HepG2 (cell line): ENCODE measurements around the gene LMBRD2. TPM values are rescaled to one million over a fixed set of nuclear protein-coding genes. Genes with fewer than 3 reads are reported as not detected.

Experiments used
- AGO1 ChIP-seq: fragments of 200-400 bp; formaldehyde crosslinking; IDR thresholded peaks from 2 replicates; pipeline ENCODE4 v1.6.1; 2017; ENCODE audit warnings: mild to moderate bottlenecking, low read depth, low read length, moderate library complexity; ENCODE audit not compliant: poor library complexity, severe bottlenecking
- AKAP8 ChIP-seq: sonication (generic); formaldehyde crosslinking; IDR thresholded peaks from 2 replicates; pipeline ENCODE4 v1.5.1; 2020; ENCODE audit warnings: mild to moderate bottlenecking, missing genetic modification reagents
- CREB1 ChIP-seq, 2 experiments: fragments of 450-650 bp in 1 of 2; IDR thresholded peaks; 2 replicates each; pipeline ENCODE4 v1.6.1; 2016 to 2017; ENCODE audit warnings: control low read depth in 1 of 2, mild to moderate bottlenecking in 1 of 2, missing compliant biosample characterization in 1 of 2, missing genetic modification characterization in 1 of 2
- EEA1 ChIP-seq: sonication (generic); formaldehyde crosslinking; IDR thresholded peaks from 2 replicates; pipeline ENCODE4 v1.5.1; 2020; ENCODE audit warnings: mild to moderate bottlenecking, missing genetic modification reagents, borderline replicate concordance
- HMG20B ChIP-seq: conservative IDR thresholded peaks from 2 replicates; pipeline ENCODE4 v1.6.1; 2016; ENCODE audit warnings: missing genetic modification reagents, missing compliant biosample characterization
- KDM6A ChIP-seq: IDR thresholded peaks from 2 replicates; pipeline ENCODE4 v1.6.1; 2016; ENCODE audit warnings: low read depth
- KLF9 ChIP-seq: IDR thresholded peaks from 2 replicates; pipeline ENCODE4 v1.6.1; 2016; ENCODE audit warnings: low read depth
- NR1H2 ChIP-seq: sonication (generic); formaldehyde crosslinking; IDR thresholded peaks from 2 replicates; pipeline ENCODE4 v1.8.1; 2022; ENCODE audit warnings: low read depth, missing genetic modification reagents, borderline replicate concordance
- RCOR2 ChIP-seq: IDR thresholded peaks from 2 replicates; pipeline ENCODE4 v1.6.1; 2016; ENCODE audit warnings: missing biosample characterization, missing genetic modification reagents
- REPIN1 ChIP-seq: sonication (generic); formaldehyde crosslinking; IDR thresholded peaks from 2 replicates; pipeline ENCODE4 v1.8.0; 2022; ENCODE audit warnings: missing genetic modification reagents, low read depth, mild to moderate bottlenecking, borderline replicate concordance
- SOX6 ChIP-seq, 2 experiments: fragments of 450-650 bp in 1 of 2; sonication (generic) in 1 of 2; formaldehyde crosslinking in 1 of 2; IDR thresholded peaks; 2 replicates each; pipeline versions ENCODE4 v1.4.0 to v1.6.1; 2017 to 2020; ENCODE audit warnings: antibody characterized with exemption in 1 of 2, mild to moderate bottlenecking in 1 of 2, missing genetic modification reagents in 1 of 2
- STAT5B ChIP-seq: sonication (generic); formaldehyde crosslinking; IDR thresholded peaks from 2 replicates; pipeline ENCODE4 v1.4.0; 2020; ENCODE audit warnings: missing genetic modification reagents
- TCF12 ChIP-seq, 2 experiments: fragments of 450-650 bp in 1 of 2; sonication (generic) in 1 of 2; formaldehyde crosslinking in 1 of 2; IDR thresholded peaks; 2 replicates each; pipeline versions ENCODE4 v1.6.1 to v1.8.0; 2017 to 2022; ENCODE audit warnings: antibody characterized with exemption in 1 of 2, mild to moderate bottlenecking in 1 of 2, missing genetic modification reagents in 1 of 2, moderate library complexity in 1 of 2
- TCF7 ChIP-seq: sonication (generic); IDR thresholded peaks from 2 replicates; pipeline ENCODE4 v1.6.1; 2016; ENCODE audit warnings: antibody characterized with exemption, low read depth
- ZNF329 ChIP-seq: sonication (generic); formaldehyde crosslinking; IDR thresholded peaks from 2 replicates; pipeline ENCODE4 v1.9.0; 2021; ENCODE audit warnings: low read depth, mild to moderate bottlenecking, missing genetic modification reagents
- ZNF34 ChIP-seq: sonication (generic); formaldehyde crosslinking; IDR thresholded peaks from 2 replicates; pipeline ENCODE4 v1.4.0; 2020; ENCODE audit warnings: mild to moderate bottlenecking, missing genetic modification reagents, borderline replicate concordance
- ZNF441 ChIP-seq: sonication (generic); formaldehyde crosslinking; IDR thresholded peaks from 2 replicates; pipeline ENCODE4 v1.7.0; 2021; ENCODE audit warnings: missing genetic modification reagents, borderline replicate concordance
- ZNF562 ChIP-seq: sonication (generic); formaldehyde crosslinking; IDR thresholded peaks from 2 replicates; pipeline ENCODE4 v1.8.0; 2022; ENCODE audit warnings: missing genetic modification reagents, borderline replicate concordance
- ZNF619 ChIP-seq: sonication (generic); formaldehyde crosslinking; IDR thresholded peaks from 2 replicates; pipeline ENCODE4 v1.4.0; 2020; ENCODE audit warnings: mild to moderate bottlenecking, missing genetic modification reagents
- ZNF749 ChIP-seq: sonication (generic); formaldehyde crosslinking; IDR thresholded peaks from 2 replicates; pipeline ENCODE4 v1.8.0; 2022; ENCODE audit warnings: mild to moderate bottlenecking, missing genetic modification reagents, moderate library complexity, borderline replicate concordance
- polyA plus RNA-seq, 8 experiments: library from polyadenylated mRNA; depleted of rRNA in 3 of 8; stranded (reverse) in 7 of 8; unstranded in 1 of 8; fragments of >200 nt; fragmentation: Illumina TruSeq in 4 of 8; extraction: Trizol in 4 of 8; gene quantifications; 2 replicates each; pipeline versions ENCODE4 v1.2.1 to v1.2.3, GENCODE V29; 2011 to 2016; ENCODE audit warnings: low read depth in 4 of 8, missing spikeins in 1 of 8, mixed read lengths in 1 of 8; ENCODE audit not compliant: insufficient read depth in 1 of 8
- total RNA-seq, 5 experiments: library from RNA; depleted of rRNA; stranded (reverse); fragments of >200 nt; fragmentation: Illumina TruSeq; extraction: Trizol; gene quantifications; 2 replicates each; pipeline ENCODE4 v1.2.3, GENCODE V29; 2016; ENCODE audit warnings: low read depth in 1 of 5
- TF ChIP-seq, protein P1 (sequence below): IDR thresholded peaks from 2 replicates; pipeline ENCODE4 v1.6.1; 2012; ENCODE audit warnings: low read length, improper control_type of control experiment
- TF ChIP-seq, protein P2 (sequence below): sonication (generic); formaldehyde crosslinking; IDR thresholded peaks from 2 replicates; pipeline ENCODE4 v1.4.0; 2020; ENCODE audit warnings: missing genetic modification reagents
- TF ChIP-seq, protein P3 (sequence below): sonication (generic); formaldehyde crosslinking; conservative IDR thresholded peaks from 2 replicates; pipeline ENCODE4 v1.8.0; 2022; ENCODE audit warnings: low read depth, missing genetic modification reagents

The LMBRD2 gene
- total and polyA plus RNA-seq, 2 of the 13 experiments (the other 11 are each of a cell fraction or from before 2014, with no cell fraction given): 2.0 to 4.7 TPM

DNA sequence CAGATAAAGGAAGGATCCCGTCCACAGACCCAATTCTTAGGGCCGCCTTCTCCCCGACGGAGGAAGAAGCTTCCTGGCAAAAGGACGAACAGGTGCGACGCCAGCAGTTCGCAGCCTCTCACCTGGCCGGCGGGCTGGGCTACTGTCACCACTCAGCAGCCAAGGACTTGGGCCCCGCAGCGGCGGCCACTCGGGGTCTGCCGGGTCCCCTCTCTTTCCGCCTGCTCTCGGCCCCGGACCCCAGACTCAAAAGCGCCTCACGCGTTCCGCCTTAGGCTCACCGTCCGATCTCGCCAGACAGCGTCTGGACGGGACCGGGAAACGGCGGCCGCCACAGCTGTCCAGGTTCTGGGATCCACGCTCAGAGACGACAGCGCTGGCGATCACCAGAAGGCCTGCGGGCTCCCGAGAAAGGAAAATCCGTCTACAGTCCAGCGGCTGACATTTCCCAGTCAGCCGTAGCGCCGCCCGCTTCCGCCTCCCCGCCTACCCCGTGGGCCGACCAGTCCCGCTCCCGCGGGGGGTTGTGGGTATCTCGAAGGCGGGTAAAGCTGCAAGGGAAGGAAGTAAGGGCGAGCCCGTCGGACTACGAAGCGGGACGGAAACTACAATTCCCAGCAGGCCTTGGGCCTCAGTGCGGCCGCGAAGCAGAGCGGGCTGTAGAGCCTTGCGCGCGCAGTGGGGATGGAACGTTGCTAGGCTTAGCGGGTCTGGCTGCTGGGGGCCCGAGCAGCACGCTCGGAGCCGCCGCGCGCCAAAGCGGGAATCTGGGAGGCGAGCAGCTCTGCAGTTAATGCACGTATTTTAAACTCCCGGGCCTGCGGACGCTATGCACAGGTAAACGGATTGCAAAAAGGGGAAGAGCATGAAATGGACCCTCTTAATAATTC is at the start of gene LMBRD2, which contains the start of gene SKP2 (continued):
- TF ChIP-seq SOX6 (IDR thresholded peaks at IDR 0.05) (no peak), SOX6 (CRISPR knock-in tag; IDR thresholded peaks at IDR 0.05) (peak; percentile 60), EEA1 (no peak), TCF12 (IDR thresholded peaks at IDR 0.05) (no peak), TCF12 (CRISPR knock-in tag; IDR thresholded peaks at IDR 0.05) (no peak), ZNF34 (CRISPR knock-in tag) (no peak), AKAP8 (CRISPR knock-in tag) (peak; percentile 37; the same call in 1 of the 2 replicates), KLF9 (no peak), AGO1 (peak; percentile 27), ZNF562 (no peak), KDM6A (CRISPR knock-in tag) (no peak), RCOR2 (no peak), ZNF749 (CRISPR knock-in tag) (no peak), STAT5B (CRISPR knock-in tag) (no peak), ZNF329 (no peak), ZNF441 (CRISPR knock-in tag) (0 out of 2 replicates have a peak, but pooled peaks have one; percentile 48), CREB1 (IDR thresholded peaks at IDR 0.05) (peak; percentile 66; the same call in 1 of the 2 replicates), CREB1 (CRISPR knock-in tag; IDR thresholded peaks at IDR 0.05) (peak; percentile 83), TCF7 (no peak), NR1H2 (CRISPR knock-in tag) (no peak), REPIN1 (peak; percentile 90), HMG20B (0 out of 2 replicates have a peak, but pooled peaks have one; percentile 20), ZNF619 (CRISPR knock-in tag) (no peak; the same call in 1 of the 2 replicates)
- TF ChIP-seq, protein P1, sequence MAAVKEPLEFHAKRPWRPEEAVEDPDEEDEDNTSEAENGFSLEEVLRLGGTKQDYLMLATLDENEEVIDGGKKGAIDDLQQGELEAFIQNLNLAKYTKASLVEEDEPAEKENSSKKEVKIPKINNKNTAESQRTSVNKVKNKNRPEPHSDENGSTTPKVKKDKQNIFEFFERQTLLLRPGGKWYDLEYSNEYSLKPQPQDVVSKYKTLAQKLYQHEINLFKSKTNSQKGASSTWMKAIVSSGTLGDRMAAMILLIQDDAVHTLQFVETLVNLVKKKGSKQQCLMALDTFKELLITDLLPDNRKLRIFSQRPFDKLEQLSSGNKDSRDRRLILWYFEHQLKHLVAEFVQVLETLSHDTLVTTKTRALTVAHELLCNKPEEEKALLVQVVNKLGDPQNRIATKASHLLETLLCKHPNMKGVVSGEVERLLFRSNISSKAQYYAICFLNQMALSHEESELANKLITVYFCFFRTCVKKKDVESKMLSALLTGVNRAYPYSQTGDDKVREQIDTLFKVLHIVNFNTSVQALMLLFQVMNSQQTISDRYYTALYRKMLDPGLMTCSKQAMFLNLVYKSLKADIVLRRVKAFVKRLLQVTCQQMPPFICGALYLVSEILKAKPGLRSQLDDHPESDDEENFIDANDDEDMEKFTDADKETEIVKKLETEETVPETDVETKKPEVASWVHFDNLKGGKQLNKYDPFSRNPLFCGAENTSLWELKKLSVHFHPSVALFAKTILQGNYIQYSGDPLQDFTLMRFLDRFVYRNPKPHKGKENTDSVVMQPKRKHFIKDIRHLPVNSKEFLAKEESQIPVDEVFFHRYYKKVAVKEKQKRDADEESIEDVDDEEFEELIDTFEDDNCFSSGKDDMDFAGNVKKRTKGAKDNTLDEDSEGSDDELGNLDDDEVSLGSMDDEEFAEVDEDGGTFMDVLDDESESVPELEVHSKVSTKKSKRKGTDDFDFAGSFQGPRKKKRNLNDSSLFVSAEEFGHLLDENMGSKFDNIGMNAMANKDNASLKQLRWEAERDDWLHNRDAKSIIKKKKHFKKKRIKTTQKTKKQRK: no peak
- TF ChIP-seq, protein P2, sequence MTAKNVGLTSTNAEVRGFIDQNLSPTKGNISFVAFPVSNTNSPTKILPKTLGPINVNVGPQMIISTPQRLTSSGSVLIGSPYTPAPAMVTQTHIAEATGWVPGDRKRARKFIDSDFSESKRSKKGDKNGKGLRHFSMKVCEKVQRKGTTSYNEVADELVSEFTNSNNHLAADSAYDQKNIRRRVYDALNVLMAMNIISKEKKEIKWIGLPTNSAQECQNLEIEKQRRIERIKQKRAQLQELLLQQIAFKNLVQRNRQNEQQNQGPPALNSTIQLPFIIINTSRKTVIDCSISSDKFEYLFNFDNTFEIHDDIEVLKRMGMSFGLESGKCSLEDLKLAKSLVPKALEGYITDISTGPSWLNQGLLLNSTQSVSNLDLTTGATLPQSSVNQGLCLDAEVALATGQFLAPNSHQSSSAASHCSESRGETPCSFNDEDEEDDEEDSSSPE (CRISPR knock-in tag): peak; percentile 97
- TF ChIP-seq, protein P3, sequence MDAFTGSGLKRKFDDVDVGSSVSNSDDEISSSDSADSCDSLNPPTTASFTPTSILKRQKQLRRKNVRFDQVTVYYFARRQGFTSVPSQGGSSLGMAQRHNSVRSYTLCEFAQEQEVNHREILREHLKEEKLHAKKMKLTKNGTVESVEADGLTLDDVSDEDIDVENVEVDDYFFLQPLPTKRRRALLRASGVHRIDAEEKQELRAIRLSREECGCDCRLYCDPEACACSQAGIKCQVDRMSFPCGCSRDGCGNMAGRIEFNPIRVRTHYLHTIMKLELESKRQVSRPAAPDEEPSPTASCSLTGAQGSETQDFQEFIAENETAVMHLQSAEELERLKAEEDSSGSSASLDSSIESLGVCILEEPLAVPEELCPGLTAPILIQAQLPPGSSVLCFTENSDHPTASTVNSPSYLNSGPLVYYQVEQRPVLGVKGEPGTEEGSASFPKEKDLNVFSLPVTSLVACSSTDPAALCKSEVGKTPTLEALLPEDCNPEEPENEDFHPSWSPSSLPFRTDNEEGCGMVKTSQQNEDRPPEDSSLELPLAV (CRISPR knock-in tag): no peak
